HCT116 (cell line): ENCODE measurements around the gene FRY. TPM values are rescaled to one million over a fixed set of nuclear protein-coding genes. Genes with fewer than 3 reads are reported as not detected.

ENCODE experiments used
- ATAC-seq: fragments of 200-7000 bp; cut with Tn5 transposase; 2 replicates; pipeline ENCODE4 v1.9.1; 2020; ENCODE audit warnings: mild to moderate bottlenecking, moderate library complexity
- BruUV-seq: library from RNA; stranded (reverse); fragments of 400-500 nt; replicated peaks from 2 replicates; lab custom pipeline; 2021; lab: Mats Ljungman, UMichigan
- CTCF ChIA-PET: fragments of 300-600 bp; sonication (Branson Sonifier 250); formaldehyde crosslinking; loops from one replicate; lab custom pipeline; 2021; ENCODE audit warnings: antibody characterized with exemption; lab: Charles Lee
- POLR2A ChIA-PET: fragments of 300-600, 350-600 bp; sonication (Branson Sonifier 250); formaldehyde crosslinking; loops from one replicate; lab custom pipeline; 2021; ENCODE audit warnings: antibody characterized with exemption; lab: Charles Lee
- RAD21 ChIA-PET, 2 experiments: fragments of 300-600 bp; sonication (Branson Sonifier 250); formaldehyde crosslinking; loops; one replicate each; lab custom pipeline; 2023; ENCODE audit warnings: low total read pairs in 2 of 2; ENCODE audit not compliant: uncharacterized antibody in 2 of 2, unreplicated experiment in 2 of 2, low non-redundant PET in 1 of 2; lab: Charles Lee
- DNase-seq: peaks from one replicate; pipeline ENCODE4 v3.0.0-alpha.2; 2010; ENCODE audit warnings: low read depth, low spot score
- H2AFZ ChIP-seq: fragments of 200-600 bp; shearing (Covaris generic), sonication (generic); 2 replicates; pipeline ENCODE4 v1.6.1; 2017; ENCODE audit warnings: low read depth, mixed run types, mixed read lengths, antibody characterized with exemption, low read length; ENCODE audit not compliant: poor library complexity, severe bottlenecking
- H3K27ac ChIP-seq: 2 replicates; pipeline ENCODE4 v1.5.1; 2012; ENCODE audit warnings: low read depth, low read length
- H3K27me3 ChIP-seq: fragments of 200-600 bp; sonication (generic); 2 replicates; pipeline ENCODE4 v1.6.1; 2016; ENCODE audit warnings: mixed run types, low read length, mixed read lengths; ENCODE audit not compliant: insufficient read depth
- H3K36me3 ChIP-seq, 2 experiments: fragments of 200-500 bp in 1 of 2; fragments of 200-600 bp in 1 of 2; sonication (Bioruptor generic) in 1 of 2; sonication (generic) in 1 of 2; 2 replicates each; pipeline versions ENCODE4 v1.5.1 to v1.6.1; 2014 to 2016; ENCODE audit warnings: low read length in 2 of 2, inconsistent platforms in 1 of 2, mixed read lengths in 1 of 2, mixed run types in 1 of 2; ENCODE audit not compliant: insufficient read depth in 2 of 2, control insufficient read depth in 1 of 2
- H3K4me1 ChIP-seq, 2 experiments: fragments of 200-600 bp in 1 of 2; sonication (generic) in 1 of 2; 2 replicates each; pipeline versions ENCODE4 v1.5.1 to v1.6.1; 2012 to 2017; ENCODE audit warnings: low read length in 2 of 2, inconsistent platforms in 1 of 2, mild to moderate bottlenecking in 1 of 2, mixed read lengths in 1 of 2, mixed run types in 1 of 2, moderate library complexity in 1 of 2; ENCODE audit not compliant: insufficient read depth in 2 of 2, control insufficient read depth in 1 of 2
- H3K4me2 ChIP-seq: fragments of 200-600 bp; sonication (generic); 2 replicates; pipeline ENCODE4 v1.6.1; 2017; ENCODE audit warnings: mixed run types, low read length, mixed read lengths
- H3K4me3 ChIP-seq, 2 experiments: fragments of 200-600 bp in 1 of 2; sonication (generic) in 1 of 2; replicated peaks in 1 of 2; 2 replicates each; pipeline ENCODE4 v1.5.1; 2011 to 2016; ENCODE audit warnings: low read length in 2 of 2, control low read depth in 1 of 2, low read depth in 1 of 2, mild to moderate bottlenecking in 1 of 2, mixed read lengths in 1 of 2, mixed run types in 1 of 2
- H3K79me2 ChIP-seq: fragments of 200-600 bp; sonication (generic); 2 replicates; pipeline ENCODE4 v1.6.1; 2017; ENCODE audit warnings: mild to moderate bottlenecking, mixed run types, low read length, moderate library complexity, mixed read lengths; ENCODE audit not compliant: insufficient read depth
- H3K9ac ChIP-seq: fragments of 200-600 bp; sonication (generic); 2 replicates; pipeline ENCODE4 v1.6.1; 2016; ENCODE audit warnings: low read length, mixed read lengths
- H3K9me2 ChIP-seq: fragments of 200-600 bp; sonication (generic), shearing (Covaris generic); 2 replicates; pipeline ENCODE4 v1.6.1; 2017; ENCODE audit warnings: mixed run types, mild to moderate bottlenecking, moderate library complexity; ENCODE audit not compliant: insufficient read depth
- H3K9me3 ChIP-seq, 2 experiments: fragments of 200-500 bp in 1 of 2; fragments of 200-600 bp in 1 of 2; sonication (Bioruptor generic) in 1 of 2; sonication (generic) in 1 of 2; 2 replicates each; pipeline ENCODE4 v1.6.1; 2014 to 2017; ENCODE audit warnings: low read length in 2 of 2, mixed read lengths in 2 of 2, inconsistent platforms in 1 of 2, low read depth in 1 of 2, mild to moderate bottlenecking in 1 of 2, mixed run types in 1 of 2, moderate library complexity in 1 of 2; ENCODE audit not compliant: control insufficient read depth in 1 of 2, insufficient read depth in 1 of 2
- H4K20me1 ChIP-seq: fragments of 200-600 bp; sonication (generic), shearing (Covaris generic); 2 replicates; pipeline ENCODE4 v1.6.1; 2017; ENCODE audit warnings: mixed run types, mild to moderate bottlenecking, moderate library complexity; ENCODE audit not compliant: insufficient read depth
- EGR1 ChIP-seq: IDR thresholded peaks from 2 replicates; pipeline ENCODE4 v1.6.1; 2012; ENCODE audit warnings: low read depth
- EZH2 ChIP-seq: fragments of 200-600 bp; sonication (generic); IDR thresholded peaks from 2 replicates; pipeline ENCODE4 v1.6.1; 2017; ENCODE audit warnings: antibody characterized with exemption, mixed run types
- FOSL1 ChIP-seq: IDR thresholded peaks from 2 replicates; pipeline ENCODE4 v1.6.1; 2012; ENCODE audit warnings: low read depth
- RAD21 ChIP-seq: IDR thresholded peaks from 2 replicates; pipeline ENCODE4 v1.6.1; 2012; ENCODE audit warnings: low read depth, mild to moderate bottlenecking
- SP1 ChIP-seq: IDR thresholded peaks from 2 replicates; pipeline ENCODE4 v1.6.1; 2012; ENCODE audit warnings: low read depth
- TCF7L2 ChIP-seq: IDR thresholded peaks from 2 replicates; pipeline ENCODE4 v1.7.0; 2011; ENCODE audit warnings: borderline replicate concordance, inconsistent platforms; ENCODE audit not compliant: insufficient read depth, insufficient read length; ENCODE audit errors: extremely low read depth
- ZNF274 ChIP-seq: fragments of 200-500 bp; sonication (Bioruptor generic); IDR thresholded peaks from 2 replicates; pipeline ENCODE4 v1.6.1; 2014; ENCODE audit warnings: mild to moderate bottlenecking, low read depth, low read length, inconsistent platforms
- intact Hi-C: fragments of 100-400 bp; cut with micrococcal nuclease; formaldehyde crosslinking; loops from 2 replicates; pipeline ENCODE4 v1.10.0; 2022
- total RNA-seq: library from RNA; stranded (reverse); gene quantifications from one replicate; pipeline ENCODE4 v1.2.1, GENCODE V29; 2021; ENCODE audit not compliant: unreplicated experiment
- TF ChIP-seq, protein P1 (sequence below): IDR thresholded peaks from 2 replicates; pipeline ENCODE4 v1.6.1; 2012
- TF ChIP-seq, protein P2 (sequence below): IDR thresholded peaks from 2 replicates; pipeline ENCODE4 v1.6.1; 2012
- TF ChIP-seq, protein P3 (sequence below): IDR thresholded peaks from 2 replicates; pipeline ENCODE4 v1.6.1; 2011; ENCODE audit warnings: mild to moderate bottlenecking, low read length, moderate library complexity; ENCODE audit not compliant: insufficient replicate concordance; ENCODE audit errors: extremely low read depth
- TF ChIP-seq, protein P4 (sequence below), 3 experiments: fragments of 200-600 bp in 1 of 3; sonication (generic) in 1 of 3; IDR thresholded peaks in 2 of 3; conservative IDR thresholded peaks in 1 of 3; 2 replicates each; pipeline ENCODE4 v1.5.1; 2012 to 2017; ENCODE audit warnings: low read depth in 2 of 3, low read length in 2 of 3, antibody characterized with exemption in 1 of 3, borderline replicate concordance in 1 of 3, control low read depth in 1 of 3, mild to moderate bottlenecking in 1 of 3, mixed read lengths in 1 of 3, mixed run types in 1 of 3, moderate library complexity in 1 of 3; ENCODE audit not compliant: insufficient read depth in 1 of 3

Gene FRY
- total RNA-seq, 1 experiment from 2014 or later = 1.4 TPM

DNA sequence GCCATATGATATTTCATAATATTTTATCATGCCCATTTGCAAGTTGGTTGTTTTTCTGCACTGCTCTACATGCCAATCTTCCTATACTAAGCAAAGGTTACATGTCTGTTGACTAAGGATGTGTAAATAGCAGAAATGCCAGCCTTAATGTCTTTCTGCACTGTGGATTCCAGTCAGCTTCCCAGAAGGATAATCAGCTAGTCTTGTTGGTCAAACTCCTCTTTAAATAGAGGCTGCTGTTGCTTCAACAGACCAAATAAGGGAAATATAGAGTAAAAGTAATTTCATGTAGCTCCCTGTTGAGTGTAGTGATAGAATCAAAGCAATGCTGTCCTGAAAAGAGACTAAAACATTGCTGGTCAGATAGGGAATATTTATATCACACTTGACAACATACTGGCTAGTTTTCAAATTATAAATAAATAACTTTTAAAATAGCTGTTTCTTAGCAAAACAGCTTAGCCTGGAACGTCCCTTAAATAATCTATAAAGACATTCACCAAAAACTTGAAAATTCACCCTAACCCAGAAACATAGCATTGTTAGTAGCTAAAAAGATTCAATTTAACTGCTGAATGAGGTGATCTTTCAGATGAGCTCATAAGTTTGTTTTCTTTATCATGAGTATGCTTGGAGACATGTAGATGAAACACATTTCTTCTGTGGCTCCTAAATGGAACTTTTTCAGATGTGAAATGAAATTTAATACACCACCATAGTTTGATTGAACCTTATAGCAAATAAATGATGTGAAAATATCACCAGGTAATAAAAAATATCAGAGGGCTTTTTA, 56.6 kb downstream of the FRY start:
- Histone ChIP-seq H3K9me3 (no peaks in the 10 kb centered on the region), H3K79me2 (no peaks in the 10 kb centered on the region), H3K4me2 (no peak overlapping the region), H3K9me2 (no peaks in the 10 kb centered on the region), H2AFZ (no peak overlapping the region), H3K27me3 (no peaks in the 10 kb centered on the region), H3K9ac (no peak overlapping the region), H3K36me3 (no peaks in the 10 kb centered on the region), H3K4me3 (no peak overlapping the region), H3K4me1 (peaks cover 8 to 11% of the 10 kb centered on the region in 2 experiments), H3K27ac (no peak overlapping the region), H4K20me1 (no peaks in the 10 kb centered on the region)
- ChIA-PET POLR2A (no interaction called here), RAD21 (no interaction called here), CTCF (interaction anchor here (1.2 kb wide), 1 partner anchor 178 kb away, joined by 4 read pairs; no protein-coding TSS in a partner anchor)
- no TSS peak for BruUV-seq
- no peak for ATAC-seq
- DNase-seq = no peak
- no peak for TF ChIP-seq FOSL1
- intact Hi-C loops = no loop called here

DNA sequence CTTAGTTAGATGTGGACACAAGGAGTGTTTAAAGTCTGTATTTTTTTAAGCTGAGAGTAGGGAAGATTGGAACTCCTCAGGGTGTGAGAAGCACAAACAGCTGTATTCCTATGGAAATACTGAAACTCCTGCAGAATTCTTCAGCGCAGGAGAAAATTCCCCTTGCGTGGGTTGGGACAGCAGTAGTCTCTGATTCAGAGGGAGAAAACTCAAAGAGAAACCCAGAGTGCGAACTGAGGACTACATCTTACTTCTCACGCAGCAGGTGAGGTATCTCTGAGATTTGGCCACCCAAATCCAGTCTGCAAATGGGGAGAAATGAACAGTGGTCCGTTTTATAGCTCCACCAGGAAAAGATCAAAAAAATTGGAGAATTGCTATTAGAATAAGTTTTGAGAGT, 60.9 kb downstream of the FRY start:
- RAD21 ChIA-PET = no interaction called here
- intact Hi-C loops = no loop called here
- ATAC-seq = no peak

More for the DNA sequence above, 60.9 kb downstream of the FRY start:
- no peak for DNase-seq
- H3K79me2 ChIP-seq = no peaks in the 10 kb centered on the region
- CTCF ChIA-PET = no interaction called here
- no peaks in the 10 kb centered on the region for H3K9me2 ChIP-seq
- peaks cover 8 to 11% of the 10 kb centered on the region in 2 experiments for H3K4me1 ChIP-seq
- no TSS peak for BruUV-seq
- H3K27me3 ChIP-seq = no peaks in the 10 kb centered on the region
- TF ChIP-seq, protein P1, sequence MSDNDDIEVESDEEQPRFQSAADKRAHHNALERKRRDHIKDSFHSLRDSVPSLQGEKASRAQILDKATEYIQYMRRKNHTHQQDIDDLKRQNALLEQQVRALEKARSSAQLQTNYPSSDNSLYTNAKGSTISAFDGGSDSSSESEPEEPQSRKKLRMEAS = no peak
- no peak for TF ChIP-seq FOSL1
- TF ChIP-seq, protein P2, sequence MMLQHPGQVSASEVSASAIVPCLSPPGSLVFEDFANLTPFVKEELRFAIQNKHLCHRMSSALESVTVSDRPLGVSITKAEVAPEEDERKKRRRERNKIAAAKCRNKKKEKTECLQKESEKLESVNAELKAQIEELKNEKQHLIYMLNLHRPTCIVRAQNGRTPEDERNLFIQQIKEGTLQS = no peak
- TF ChIP-seq TCF7L2 = no peak
- TF ChIP-seq SP1 = no peak
- TF ChIP-seq, protein P3, sequence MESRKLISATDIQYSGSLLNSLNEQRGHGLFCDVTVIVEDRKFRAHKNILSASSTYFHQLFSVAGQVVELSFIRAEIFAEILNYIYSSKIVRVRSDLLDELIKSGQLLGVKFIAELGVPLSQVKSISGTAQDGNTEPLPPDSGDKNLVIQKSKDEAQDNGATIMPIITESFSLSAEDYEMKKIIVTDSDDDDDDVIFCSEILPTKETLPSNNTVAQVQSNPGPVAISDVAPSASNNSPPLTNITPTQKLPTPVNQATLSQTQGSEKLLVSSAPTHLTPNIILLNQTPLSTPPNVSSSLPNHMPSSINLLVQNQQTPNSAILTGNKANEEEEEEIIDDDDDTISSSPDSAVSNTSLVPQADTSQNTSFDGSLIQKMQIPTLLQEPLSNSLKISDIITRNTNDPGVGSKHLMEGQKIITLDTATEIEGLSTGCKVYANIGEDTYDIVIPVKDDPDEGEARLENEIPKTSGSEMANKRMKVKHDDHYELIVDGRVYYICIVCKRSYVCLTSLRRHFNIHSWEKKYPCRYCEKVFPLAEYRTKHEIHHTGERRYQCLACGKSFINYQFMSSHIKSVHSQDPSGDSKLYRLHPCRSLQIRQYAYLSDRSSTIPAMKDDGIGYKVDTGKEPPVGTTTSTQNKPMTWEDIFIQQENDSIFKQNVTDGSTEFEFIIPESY = no peak
- TF ChIP-seq EZH2 = no peak
- no peak for TF ChIP-seq RAD21
- TF ChIP-seq EGR1 = no peak
- TF ChIP-seq, protein P4, sequence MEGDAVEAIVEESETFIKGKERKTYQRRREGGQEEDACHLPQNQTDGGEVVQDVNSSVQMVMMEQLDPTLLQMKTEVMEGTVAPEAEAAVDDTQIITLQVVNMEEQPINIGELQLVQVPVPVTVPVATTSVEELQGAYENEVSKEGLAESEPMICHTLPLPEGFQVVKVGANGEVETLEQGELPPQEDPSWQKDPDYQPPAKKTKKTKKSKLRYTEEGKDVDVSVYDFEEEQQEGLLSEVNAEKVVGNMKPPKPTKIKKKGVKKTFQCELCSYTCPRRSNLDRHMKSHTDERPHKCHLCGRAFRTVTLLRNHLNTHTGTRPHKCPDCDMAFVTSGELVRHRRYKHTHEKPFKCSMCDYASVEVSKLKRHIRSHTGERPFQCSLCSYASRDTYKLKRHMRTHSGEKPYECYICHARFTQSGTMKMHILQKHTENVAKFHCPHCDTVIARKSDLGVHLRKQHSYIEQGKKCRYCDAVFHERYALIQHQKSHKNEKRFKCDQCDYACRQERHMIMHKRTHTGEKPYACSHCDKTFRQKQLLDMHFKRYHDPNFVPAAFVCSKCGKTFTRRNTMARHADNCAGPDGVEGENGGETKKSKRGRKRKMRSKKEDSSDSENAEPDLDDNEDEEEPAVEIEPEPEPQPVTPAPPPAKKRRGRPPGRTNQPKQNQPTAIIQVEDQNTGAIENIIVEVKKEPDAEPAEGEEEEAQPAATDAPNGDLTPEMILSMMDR (IDR thresholded peaks at IDR 0.05 in 2 of 3, conservative IDR thresholded peaks at IDR 0.05 in 1 of 3; ENCODE audit: borderline replicate concordance in 1 of 3, insufficient read depth in 1 of 3, low read depth in 2 of 3, low read length in 2 of 3) = no peak
- TF ChIP-seq ZNF274 = no peak
- TF ChIP-seq, all 23 proteins: peak for 0
- H3K4me2 ChIP-seq = no peak overlapping the region
- no peaks in the 10 kb centered on the region for H4K20me1 ChIP-seq
- no peaks in the 10 kb centered on the region for H3K36me3 ChIP-seq
- POLR2A ChIA-PET = no interaction called here
- H3K27ac ChIP-seq = no peak overlapping the region
- no peak overlapping the region for H2AFZ ChIP-seq
- no peak overlapping the region for H3K4me3 ChIP-seq
- H3K9me3 ChIP-seq = no peaks in the 10 kb centered on the region
- H3K9ac ChIP-seq = no peak overlapping the region
